ENCODE measurements around the gene TMEM255B. TPM values are rescaled to one million over a fixed set of nuclear protein-coding genes. Genes with fewer than 3 reads are reported as not detected.

Gene TMEM255B
- total RNA-seq, 1 experiment from 2014 or later: 7.7 TPM

DNA sequence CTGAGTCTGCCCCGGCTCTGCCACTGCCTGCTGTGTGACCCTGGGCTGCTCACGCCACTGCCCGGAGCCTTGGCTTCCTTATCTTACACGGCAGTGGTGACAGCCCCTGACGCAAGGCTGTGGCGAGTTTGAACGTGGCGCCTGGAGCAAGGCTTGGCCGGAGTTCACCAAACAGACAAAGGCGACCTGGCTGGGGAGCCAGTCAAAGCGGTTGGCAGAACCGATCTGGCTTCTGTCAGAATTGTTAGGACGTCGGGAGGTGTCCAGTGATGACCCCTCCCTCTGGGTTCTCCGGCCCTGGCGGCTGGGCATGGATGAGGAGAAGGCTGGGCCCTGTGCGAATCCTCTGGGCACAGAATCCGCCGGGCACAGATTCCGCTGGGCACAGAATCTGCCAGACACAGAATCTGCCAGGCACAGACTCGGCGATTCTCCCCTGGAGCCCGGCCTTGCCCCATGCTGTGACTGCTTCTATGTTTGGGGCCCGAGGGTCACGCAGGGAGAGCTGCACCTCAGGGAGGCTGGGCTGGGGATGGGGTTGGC, 11.7 kb upstream of the TMEM255B start (continued):
- TF ChIP-seq, protein P1, sequence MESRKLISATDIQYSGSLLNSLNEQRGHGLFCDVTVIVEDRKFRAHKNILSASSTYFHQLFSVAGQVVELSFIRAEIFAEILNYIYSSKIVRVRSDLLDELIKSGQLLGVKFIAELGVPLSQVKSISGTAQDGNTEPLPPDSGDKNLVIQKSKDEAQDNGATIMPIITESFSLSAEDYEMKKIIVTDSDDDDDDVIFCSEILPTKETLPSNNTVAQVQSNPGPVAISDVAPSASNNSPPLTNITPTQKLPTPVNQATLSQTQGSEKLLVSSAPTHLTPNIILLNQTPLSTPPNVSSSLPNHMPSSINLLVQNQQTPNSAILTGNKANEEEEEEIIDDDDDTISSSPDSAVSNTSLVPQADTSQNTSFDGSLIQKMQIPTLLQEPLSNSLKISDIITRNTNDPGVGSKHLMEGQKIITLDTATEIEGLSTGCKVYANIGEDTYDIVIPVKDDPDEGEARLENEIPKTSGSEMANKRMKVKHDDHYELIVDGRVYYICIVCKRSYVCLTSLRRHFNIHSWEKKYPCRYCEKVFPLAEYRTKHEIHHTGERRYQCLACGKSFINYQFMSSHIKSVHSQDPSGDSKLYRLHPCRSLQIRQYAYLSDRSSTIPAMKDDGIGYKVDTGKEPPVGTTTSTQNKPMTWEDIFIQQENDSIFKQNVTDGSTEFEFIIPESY (IDR thresholded peaks at IDR 0.05; ENCODE audit: extremely low read depth, insufficient replicate concordance, low read length): no peak
- TF ChIP-seq ZFX (IDR thresholded peaks at IDR 0.05) (no peak), SP1 (IDR thresholded peaks at IDR 0.05; ENCODE audit: low read depth) (no peak), JUND (IDR thresholded peaks at IDR 0.05) (no peak), ELF1 (IDR thresholded peaks at IDR 0.05; ENCODE audit: borderline replicate concordance, low read depth) (no peak), SIN3A (IDR thresholded peaks at IDR 0.05; ENCODE audit: low read depth) (no peak), CBX3 (IDR thresholded peaks at IDR 0.05; ENCODE audit: low read depth) (no peak), CEBPB (IDR thresholded peaks at IDR 0.05; ENCODE audit: low read depth) (no peak), SRF (IDR thresholded peaks at IDR 0.05; ENCODE audit: low read depth) (no peak)
- TF ChIP-seq, protein P2, sequence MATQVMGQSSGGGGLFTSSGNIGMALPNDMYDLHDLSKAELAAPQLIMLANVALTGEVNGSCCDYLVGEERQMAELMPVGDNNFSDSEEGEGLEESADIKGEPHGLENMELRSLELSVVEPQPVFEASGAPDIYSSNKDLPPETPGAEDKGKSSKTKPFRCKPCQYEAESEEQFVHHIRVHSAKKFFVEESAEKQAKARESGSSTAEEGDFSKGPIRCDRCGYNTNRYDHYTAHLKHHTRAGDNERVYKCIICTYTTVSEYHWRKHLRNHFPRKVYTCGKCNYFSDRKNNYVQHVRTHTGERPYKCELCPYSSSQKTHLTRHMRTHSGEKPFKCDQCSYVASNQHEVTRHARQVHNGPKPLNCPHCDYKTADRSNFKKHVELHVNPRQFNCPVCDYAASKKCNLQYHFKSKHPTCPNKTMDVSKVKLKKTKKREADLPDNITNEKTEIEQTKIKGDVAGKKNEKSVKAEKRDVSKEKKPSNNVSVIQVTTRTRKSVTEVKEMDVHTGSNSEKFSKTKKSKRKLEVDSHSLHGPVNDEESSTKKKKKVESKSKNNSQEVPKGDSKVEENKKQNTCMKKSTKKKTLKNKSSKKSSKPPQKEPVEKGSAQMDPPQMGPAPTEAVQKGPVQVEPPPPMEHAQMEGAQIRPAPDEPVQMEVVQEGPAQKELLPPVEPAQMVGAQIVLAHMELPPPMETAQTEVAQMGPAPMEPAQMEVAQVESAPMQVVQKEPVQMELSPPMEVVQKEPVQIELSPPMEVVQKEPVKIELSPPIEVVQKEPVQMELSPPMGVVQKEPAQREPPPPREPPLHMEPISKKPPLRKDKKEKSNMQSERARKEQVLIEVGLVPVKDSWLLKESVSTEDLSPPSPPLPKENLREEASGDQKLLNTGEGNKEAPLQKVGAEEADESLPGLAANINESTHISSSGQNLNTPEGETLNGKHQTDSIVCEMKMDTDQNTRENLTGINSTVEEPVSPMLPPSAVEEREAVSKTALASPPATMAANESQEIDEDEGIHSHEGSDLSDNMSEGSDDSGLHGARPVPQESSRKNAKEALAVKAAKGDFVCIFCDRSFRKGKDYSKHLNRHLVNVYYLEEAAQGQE (IDR thresholded peaks at IDR 0.05; ENCODE audit: low read depth): no peak
